ENCODE data around the gene NFATC1. TPM values are rescaled to one million over a fixed set of nuclear protein-coding genes. Genes with fewer than 3 reads are reported as not detected.

The NFATC1 gene
- polyA plus RNA-seq, 1 of the 3 experiments (the other 2 are of a cell fraction) = 0.02 TPM

- H3K9me3 ChIP-seq = no peaks in the 10 kb centered on the region
- H3K27me3 ChIP-seq (ENCODE audit: insufficient read depth) = peaks cover 71% of the 10 kb centered on the region
- 49% methylated on average over 14 of the region's 16 CpGs for WGBS (ENCODE audit: low lambda C conversion rate)
- H3K27ac ChIP-seq (ENCODE audit: low read depth in 2 of 2, low read length in 1 of 2) = no peak overlapping the region
- no peak for TF ChIP-seq GATA2 (CRISPR knock-in tag; IDR thresholded peaks at IDR 0.05)
- H3F3A ChIP-seq (replicated peaks; ENCODE audit: insufficient read depth) = no peaks in the 10 kb centered on the region
- no peak overlapping the region for H3K9ac ChIP-seq
- no peak overlapping the region for H3K4me3 ChIP-seq (ENCODE audit: low read depth in 2 of 2, low read length in 1 of 2)
- no peaks in the 10 kb centered on the region for H4K20me1 ChIP-seq (ENCODE audit: insufficient read depth)
- no peaks in the 10 kb centered on the region for H3K9me2 ChIP-seq
- DNase-seq = no peak
- no peak overlapping the region for H3K4me2 ChIP-seq
- no peaks in the 10 kb centered on the region for H3K79me2 ChIP-seq (ENCODE audit: insufficient read depth)
- no peaks in the 10 kb centered on the region for H3K36me3 ChIP-seq (replicated peaks in 1 of 2; ENCODE audit: control insufficient read depth in 1 of 2, insufficient read depth in 2 of 2, low read length in 1 of 2)
- CTCF ChIA-PET = no interaction called here
- POLR2A ChIA-PET = no interaction called here
- H3K4me1 ChIP-seq (ENCODE audit: control insufficient read depth in 1 of 2, insufficient read depth in 2 of 2, low read depth in 1 of 2, low read length in 1 of 2) = no peaks in the 10 kb centered on the region
- H2AFZ ChIP-seq (ENCODE audit: low read depth) = no peak overlapping the region
Measured at GRCh38 chr18:79413426-79413825, 17.7 kb downstream of the NFATC1 start.

GRCh38 chr18:79413901-79414300 is 18.2 kb downstream of the NFATC1 start:
- WGBS (ENCODE audit: low lambda C conversion rate) = 4% methylated on average over 6 of the region's 9 CpGs
- Histone ChIP-seq H3K27ac (ENCODE audit: low read depth in 2 of 2, low read length in 1 of 2) (no peak overlapping the region), H3K27me3 (ENCODE audit: insufficient read depth) (peaks cover 74% of the 10 kb centered on the region), H3K9ac (no peak overlapping the region), H4K20me1 (ENCODE audit: insufficient read depth) (no peaks in the 10 kb centered on the region), H3F3A (replicated peaks; ENCODE audit: insufficient read depth) (no peaks in the 10 kb centered on the region), H3K4me3 (ENCODE audit: low read depth in 2 of 2, low read length in 1 of 2) (no peak overlapping the region), H2AFZ (ENCODE audit: low read depth) (no peak overlapping the region), H3K79me2 (ENCODE audit: insufficient read depth) (no peaks in the 10 kb centered on the region), H3K4me2 (no peak overlapping the region), H3K4me1 (ENCODE audit: control insufficient read depth in 1 of 2, insufficient read depth in 2 of 2, low read depth in 1 of 2, low read length in 1 of 2) (no peaks in the 10 kb centered on the region), H3K36me3 (replicated peaks in 1 of 2; ENCODE audit: control insufficient read depth in 1 of 2, insufficient read depth in 2 of 2, low read length in 1 of 2) (no peaks in the 10 kb centered on the region), H3K9me2 (no peaks in the 10 kb centered on the region), H3K9me3 (no peaks in the 10 kb centered on the region)
- POLR2A ChIA-PET = no interaction called here
- no peak for TF ChIP-seq TEAD4 (IDR thresholded peaks at IDR 0.05; ENCODE audit: borderline replicate concordance, insufficient read depth)
- TF ChIP-seq TAF1 (IDR thresholded peaks at IDR 0.05; ENCODE audit: borderline replicate concordance, low read depth, low read length) = no peak
- DNase-seq = no peak
- CTCF ChIA-PET = interaction anchor here (1.2 kb wide), 1 partner anchor 8 kb away, joined by 4 read pairs; no protein-coding TSS in a partner anchor

- CTCF ChIA-PET = no interaction called here
Measured at GRCh38 chr18:79416022-79416676, 20.4 kb downstream of the NFATC1 start.

GRCh38 chr18:79416677-79417052 is 20.9 kb downstream of the NFATC1 start:
- ChIA-PET CTCF (no interaction called here), POLR2A (no interaction called here)
- DNase-seq = no peak
- no peak overlapping the region for H3K4me2 ChIP-seq
- 0% methylated on average over 6 of the region's 12 CpGs for WGBS (ENCODE audit: low lambda C conversion rate)
- no peak overlapping the region for H3K9ac ChIP-seq
- no peak overlapping the region for H3K4me3 ChIP-seq (ENCODE audit: low read depth in 2 of 2, low read length in 1 of 2)
- H3K4me1 ChIP-seq (ENCODE audit: control insufficient read depth in 1 of 2, insufficient read depth in 2 of 2, low read depth in 1 of 2, low read length in 1 of 2) = no peaks in the 10 kb centered on the region
- no peak overlapping the region for H3K27ac ChIP-seq (ENCODE audit: low read depth in 2 of 2, low read length in 1 of 2)
- no peaks in the 10 kb centered on the region for H3K36me3 ChIP-seq (replicated peaks in 1 of 2; ENCODE audit: control insufficient read depth in 1 of 2, insufficient read depth in 2 of 2, low read length in 1 of 2)
- H4K20me1 ChIP-seq (ENCODE audit: insufficient read depth) = no peaks in the 10 kb centered on the region
- H3K79me2 ChIP-seq (ENCODE audit: insufficient read depth) = no peaks in the 10 kb centered on the region
- peaks cover 85% of the 10 kb centered on the region for H3K27me3 ChIP-seq (ENCODE audit: insufficient read depth)
- no peaks in the 10 kb centered on the region for H3K9me3 ChIP-seq
- H2AFZ ChIP-seq (ENCODE audit: low read depth) = no peak overlapping the region
- no peaks in the 10 kb centered on the region for H3K9me2 ChIP-seq
- no peaks in the 10 kb centered on the region for H3F3A ChIP-seq (replicated peaks; ENCODE audit: insufficient read depth)
- TF ChIP-seq RCOR1 (IDR thresholded peaks at IDR 0.05; ENCODE audit: low read length) (no peak), TCF12 (IDR thresholded peaks at IDR 0.05) (no peak), CHD2 (IDR thresholded peaks at IDR 0.05; ENCODE audit: low read length, partially characterized antibody) (no peak), PBX3 (IDR thresholded peaks at IDR 0.05) (no peak), REST (IDR thresholded peaks at IDR 0.05; ENCODE audit: low read depth, low read length) (no peak), RFX5 (IDR thresholded peaks at IDR 0.05; ENCODE audit: low read length) (no peak), SMC3 (IDR thresholded peaks at IDR 0.05; ENCODE audit: low read depth, low read length) (no peak)

More at GRCh38 chr18:79416022-79416676, 20.4 kb downstream of the NFATC1 start:
- Histone ChIP-seq H3K4me3 (ENCODE audit: low read depth in 2 of 2, low read length in 1 of 2) (no peak overlapping the region), H3K27me3 (ENCODE audit: insufficient read depth) (peaks cover 83% of the 10 kb centered on the region), H4K20me1 (ENCODE audit: insufficient read depth) (no peaks in the 10 kb centered on the region), H3K9ac (no peak overlapping the region), H3K4me2 (no peak overlapping the region), H3K36me3 (replicated peaks in 1 of 2; ENCODE audit: control insufficient read depth in 1 of 2, insufficient read depth in 2 of 2, low read length in 1 of 2) (no peaks in the 10 kb centered on the region), H3K27ac (ENCODE audit: low read depth in 2 of 2, low read length in 1 of 2) (no peak overlapping the region), H3F3A (replicated peaks; ENCODE audit: insufficient read depth) (no peaks in the 10 kb centered on the region), H3K9me3 (no peaks in the 10 kb centered on the region), H3K4me1 (ENCODE audit: control insufficient read depth in 1 of 2, insufficient read depth in 2 of 2, low read depth in 1 of 2, low read length in 1 of 2) (no peaks in the 10 kb centered on the region), H3K9me2 (no peaks in the 10 kb centered on the region), H3K79me2 (ENCODE audit: insufficient read depth) (no peaks in the 10 kb centered on the region), H2AFZ (ENCODE audit: low read depth) (no peak overlapping the region)
- WGBS (ENCODE audit: low lambda C conversion rate) = 29% methylated on average over 21 of the region's 24 CpGs
- no peak for DNase-seq
- POLR2A ChIA-PET = no interaction called here
- TF ChIP-seq POLR2AphosphoS5 (IDR thresholded peaks at IDR 0.05; ENCODE audit: low read depth, low read length) = no peak
- no peak for TF ChIP-seq TCF12 (IDR thresholded peaks at IDR 0.05)
- TF ChIP-seq RAD21 (IDR thresholded peaks at IDR 0.05; ENCODE audit: low read length) = no peak
- no peak for TF ChIP-seq SIN3A (IDR thresholded peaks at IDR 0.05; ENCODE audit: borderline replicate concordance, low read depth, low read length)
- TF ChIP-seq NRF1 (IDR thresholded peaks at IDR 0.05; ENCODE audit: low read depth, low read length) = no peak
